BE2C (cell line): ENCODE measurements around the gene MSH3.

Experiments
- DNase-seq: peaks from one replicate; pipeline ENCODE4 v3.0.0-alpha.2; 2020
- H3K27me3 ChIP-seq: fragments of 250-450 bp; sonication (Bioruptor Pico); 2 replicates; pipeline ENCODE4 v1.5.1; 2020; ENCODE audit warnings: mild to moderate bottlenecking
- H3K36me3 ChIP-seq: fragments of 250-450 bp; sonication (Bioruptor Pico); 2 replicates; pipeline ENCODE4 v1.5.1; 2020; ENCODE audit warnings: mild to moderate bottlenecking
- H3K4me1 ChIP-seq: fragments of 250-450 bp; sonication (Bioruptor Pico); 2 replicates; pipeline ENCODE4 v1.5.1; 2020
- H3K4me3 ChIP-seq: 2 replicates; pipeline ENCODE4 v1.5.1; 2011; ENCODE audit warnings: low read depth, low read length
- H3K9me3 ChIP-seq: fragments of 250-450 bp; sonication (Bioruptor Pico); 2 replicates; pipeline ENCODE4 v1.5.1; 2020
- TF ChIP-seq, protein P1 (sequence below): IDR thresholded peaks from 2 replicates; pipeline ENCODE4 v1.5.1; 2012; ENCODE audit warnings: mild to moderate bottlenecking, low read depth, low read length

MSH3 gene

DNA sequence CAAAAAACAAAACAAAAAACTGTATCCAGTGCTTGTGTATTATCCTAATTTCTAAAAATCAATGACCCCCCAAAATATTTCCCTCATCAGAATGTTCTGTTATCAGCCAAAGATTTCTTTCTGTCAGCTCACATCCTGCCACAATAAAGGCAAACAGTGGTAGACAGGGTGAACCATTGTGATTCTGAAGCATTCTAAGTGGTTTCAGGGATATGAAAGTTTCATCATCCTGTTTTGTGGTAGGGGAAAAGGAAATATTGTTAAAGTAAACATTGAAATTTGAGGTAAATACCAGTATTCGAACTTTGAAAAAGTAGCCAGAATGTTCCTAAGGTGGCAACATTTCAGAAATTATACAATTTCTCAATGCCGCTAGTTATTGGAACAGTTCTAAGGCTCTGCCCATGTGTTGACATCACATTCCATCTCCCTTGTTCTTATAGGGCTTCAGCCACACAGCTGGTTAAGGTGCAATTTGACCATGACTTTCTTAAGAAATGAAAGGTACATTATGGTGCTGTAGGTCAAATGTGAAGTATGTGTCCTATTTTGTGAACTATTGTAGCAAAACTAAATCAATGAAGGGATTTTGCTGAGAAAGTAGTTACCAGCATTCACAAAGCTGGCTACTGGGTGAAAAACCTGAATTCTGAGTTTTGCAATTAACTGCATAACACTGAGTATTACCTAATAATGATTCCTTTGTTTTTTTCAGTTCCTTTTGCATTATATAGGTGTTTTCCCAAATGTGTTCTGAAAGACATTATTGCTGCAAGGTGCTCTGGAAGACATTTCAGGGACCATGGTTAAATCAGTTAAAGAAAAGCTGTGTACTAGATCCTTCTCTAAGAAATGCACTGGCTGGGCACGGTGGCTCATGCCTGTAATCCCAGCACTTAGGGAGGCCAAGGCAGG, 198.1 kb downstream of the MSH3 start:
- Histone ChIP-seq H3K36me3 (no peaks in the 10 kb centered on the region), H3K4me1 (no peaks in the 10 kb centered on the region), H3K27me3 (no peaks in the 10 kb centered on the region), H3K4me3 (no peak overlapping the region), H3K9me3 (peaks cover 4% of the 10 kb centered on the region; the same call in 1 of the 2 replicates)
- DNase-seq, result no peak
- TF ChIP-seq, protein P1, sequence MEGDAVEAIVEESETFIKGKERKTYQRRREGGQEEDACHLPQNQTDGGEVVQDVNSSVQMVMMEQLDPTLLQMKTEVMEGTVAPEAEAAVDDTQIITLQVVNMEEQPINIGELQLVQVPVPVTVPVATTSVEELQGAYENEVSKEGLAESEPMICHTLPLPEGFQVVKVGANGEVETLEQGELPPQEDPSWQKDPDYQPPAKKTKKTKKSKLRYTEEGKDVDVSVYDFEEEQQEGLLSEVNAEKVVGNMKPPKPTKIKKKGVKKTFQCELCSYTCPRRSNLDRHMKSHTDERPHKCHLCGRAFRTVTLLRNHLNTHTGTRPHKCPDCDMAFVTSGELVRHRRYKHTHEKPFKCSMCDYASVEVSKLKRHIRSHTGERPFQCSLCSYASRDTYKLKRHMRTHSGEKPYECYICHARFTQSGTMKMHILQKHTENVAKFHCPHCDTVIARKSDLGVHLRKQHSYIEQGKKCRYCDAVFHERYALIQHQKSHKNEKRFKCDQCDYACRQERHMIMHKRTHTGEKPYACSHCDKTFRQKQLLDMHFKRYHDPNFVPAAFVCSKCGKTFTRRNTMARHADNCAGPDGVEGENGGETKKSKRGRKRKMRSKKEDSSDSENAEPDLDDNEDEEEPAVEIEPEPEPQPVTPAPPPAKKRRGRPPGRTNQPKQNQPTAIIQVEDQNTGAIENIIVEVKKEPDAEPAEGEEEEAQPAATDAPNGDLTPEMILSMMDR, result no peak

- DNase-seq, result no peak
- Histone ChIP-seq H3K27me3 (no peaks in the 10 kb centered on the region), H3K4me3 (no peak overlapping the region), H3K36me3 (no peaks in the 10 kb centered on the region), H3K9me3 (peaks cover 4% of the 10 kb centered on the region; the same call in 1 of the 2 replicates), H3K4me1 (no peaks in the 10 kb centered on the region)
- TF ChIP-seq, protein P1, result no peak
These were observed 199.0 kb downstream of the MSH3 start for GRCh38 chr5:80853413-80853812.

DNA sequence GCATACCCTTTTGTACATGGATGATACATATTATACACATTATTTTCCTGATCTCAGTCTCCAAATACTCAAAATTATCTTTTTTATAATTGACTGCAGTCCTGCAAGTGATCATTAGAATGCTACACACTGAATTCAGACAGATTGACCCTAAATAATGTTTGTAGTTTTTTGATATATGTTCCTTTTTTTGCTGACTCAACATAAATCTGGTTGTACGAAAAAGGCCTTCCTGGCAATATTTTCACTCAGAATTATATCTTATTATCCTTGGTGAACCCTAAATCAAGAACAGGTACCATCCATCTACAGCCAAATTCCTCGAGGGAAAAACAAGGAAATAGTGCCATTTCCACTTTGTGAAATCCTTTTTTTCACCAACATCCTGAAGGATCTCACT, 200.1 kb downstream of the MSH3 start:
- TF ChIP-seq, protein P1, result no peak
- Histone ChIP-seq H3K36me3 (no peaks in the 10 kb centered on the region), H3K9me3 (peaks cover 4% of the 10 kb centered on the region; the same call in 1 of the 2 replicates), H3K27me3 (no peaks in the 10 kb centered on the region), H3K4me3 (no peak overlapping the region), H3K4me1 (no peaks in the 10 kb centered on the region)
- DNase-seq, result no peak

GRCh38 chr5:80860924-80861613, 206.6 kb downstream of the MSH3 start:
- TF ChIP-seq, protein P1, result no peak
- Histone ChIP-seq H3K9me3 (no peaks in the 10 kb centered on the region), H3K36me3 (no peaks in the 10 kb centered on the region; the same call in 1 of the 2 replicates), H3K4me3 (no peak overlapping the region), H3K27me3 (no peaks in the 10 kb centered on the region), H3K4me1 (no peaks in the 10 kb centered on the region)
- no peak for DNase-seq

DNA sequence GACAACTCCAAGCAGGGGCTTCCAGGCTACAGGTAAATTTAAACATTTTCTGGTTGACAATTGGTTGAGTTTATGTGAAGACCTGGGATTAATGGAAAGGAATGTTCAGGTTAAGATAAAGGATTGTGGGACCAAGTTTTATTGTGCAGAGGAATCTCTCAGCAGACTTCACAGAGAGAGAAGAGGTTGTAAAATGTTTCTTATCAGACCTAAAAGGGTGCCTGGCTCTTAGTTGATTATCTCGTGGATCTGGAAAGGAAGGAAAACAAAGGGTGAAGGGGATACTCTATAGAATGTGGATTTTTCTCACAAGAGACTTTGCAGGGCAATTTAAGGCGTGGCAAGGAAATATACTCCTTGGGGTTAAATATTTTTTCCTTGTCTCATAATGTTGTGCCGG, 209.3 kb downstream of the MSH3 start:
- no peak for DNase-seq
- no peaks in the 10 kb centered on the region; the same call in 1 of the 2 replicates for H3K36me3 ChIP-seq
- TF ChIP-seq, protein P1, result no peak
- H3K4me3 ChIP-seq, result no peak overlapping the region
- H3K4me1 ChIP-seq, result no peaks in the 10 kb centered on the region
- no peaks in the 10 kb centered on the region for H3K9me3 ChIP-seq
- H3K27me3 ChIP-seq, result no peaks in the 10 kb centered on the region

- no peaks in the 10 kb centered on the region for H3K4me1 ChIP-seq
These were observed 209.7 kb downstream of the MSH3 start for GRCh38 chr5:80864109-80864508.

More at GRCh38 chr5:80864109-80864508, 209.7 kb downstream of the MSH3 start:
- Histone ChIP-seq H3K27me3 (no peaks in the 10 kb centered on the region), H3K36me3 (no peaks in the 10 kb centered on the region; the same call in 1 of the 2 replicates), H3K4me3 (no peak overlapping the region), H3K9me3 (no peaks in the 10 kb centered on the region)
- TF ChIP-seq, protein P1, result no peak
- DNase-seq, result no peak
